Kidney (tissue), 14 donors: Measurements from ENCODE around the gene KRT7. TPM values are rescaled to one million over a fixed set of nuclear protein-coding genes. Genes with fewer than 3 reads are reported as not detected.

Experiments used
- DNase-seq, 5 donors: peaks; one replicate each; pipeline ENCODE4 v3.0.0-alpha.2; 2013 to 2020
- FAIRE-seq: peaks from 2 replicates; lab custom pipeline; 2012; peaks lifted over from hg19 to GRCh38; lab: Jason Lieb, UNC
- H3K27ac ChIP-seq, 2 donors: one replicate each; pipeline ENCODE4 v1.7.0; 2013; ENCODE audit warnings: low read depth in 2 of 2, low read length in 2 of 2, inconsistent platforms in 1 of 2
- H3K27me3 ChIP-seq: one replicate; pipeline ENCODE4 v1.7.1; 2013; ENCODE audit warnings: low read length, inconsistent platforms; ENCODE audit not compliant: control insufficient read depth, insufficient read depth
- H3K36me3 ChIP-seq, 3 donors: one replicate each; pipeline versions ENCODE4 v1.7.0 to v1.7.1; 2013; ENCODE audit warnings: low read length in 3 of 3, control low read depth in 1 of 3, inconsistent platforms in 1 of 3; ENCODE audit not compliant: insufficient read depth in 3 of 3, control insufficient read depth in 2 of 3
- H3K4me1 ChIP-seq, 3 donors: one replicate each; pipeline versions ENCODE4 v1.7.0 to v1.7.1; 2013; ENCODE audit warnings: low read length in 3 of 3, inconsistent platforms in 1 of 3, low read depth in 1 of 3; ENCODE audit not compliant: control insufficient read depth in 2 of 3, insufficient read depth in 2 of 3
- H3K4me3 ChIP-seq, 3 donors: one replicate each; pipeline versions ENCODE4 v1.7.0 to v1.8.1; 2013; ENCODE audit warnings: low read length in 3 of 3, control low read depth in 1 of 3, inconsistent platforms in 1 of 3
- H3K9ac ChIP-seq, 3 donors: one replicate each; pipeline versions ENCODE4 v1.7.0 to v1.7.1; 2013; ENCODE audit warnings: low read length in 3 of 3, control low read depth in 1 of 3, inconsistent platforms in 1 of 3
- H3K9me3 ChIP-seq, 3 donors: one replicate each; pipeline versions ENCODE4 v1.7.0 to v1.7.1; 2013; ENCODE audit warnings: low read length in 3 of 3, control low read depth in 1 of 3, inconsistent platforms in 1 of 3; ENCODE audit not compliant: control insufficient read depth in 2 of 3, insufficient read depth in 1 of 3
- CTCF ChIP-seq: IDR thresholded peaks from 3 replicates; pipeline ENCODE4 v1.5.1; 2012; ENCODE audit warnings: mild to moderate bottlenecking, moderate library complexity, borderline replicate concordance; ENCODE audit not compliant: insufficient read depth; ENCODE audit errors: extremely low read depth
- intact Hi-C: fragments of 100-400 bp; cut with DNase I; formaldehyde crosslinking; loops from one replicate; pipeline ENCODE4 v1.11.1; 2022
- polyA plus RNA-seq: library from polyadenylated mRNA; stranded (reverse); fragments of 350-450 nt; fragmentation: Illumina TruSeq; extraction: RNeasy Lipid Tissue Mini Kit (QIAGEN cat#74804); gene quantifications from one replicate; pipeline ENCODE4 v1.2.3, GENCODE V29; 2014; ENCODE audit warnings: low read depth, low replicate concordance; ENCODE audit not compliant: insufficient read depth
- total RNA-seq: library from RNA; stranded (reverse); fragmentation: NEBNext Ultra II Directional; extraction: Animal tissue kit (Norgen Biotek cat#: 25700); gene quantifications from one replicate; pipeline ENCODE4 v1.2.1, GENCODE V29; 2021
- donor health status: control.
- donor health status: control.
- donor health status: control.
- donor health status: control.
- donor health status: control.
- donor health status: DM: yes; HTN: yes; CAD: no.
- donor health status: Normal renal cell carcinoma (clear cell type).

The KRT7 gene
- total and polyA plus RNA-seq, 2 donors from 2014 or later = 173 to 1,490 TPM

- Histone ChIP-seq H3K9ac (no peak overlapping the region), H3K4me1 (peaks cover 0 to 25% (median 13%) of the 10 kb centered on the region in 3 donors), H3K27ac (no peak overlapping the region), H3K4me3 (no peak overlapping the region), H3K9me3 (no peaks in the 10 kb centered on the region), H3K27me3 (no peaks in the 10 kb centered on the region), H3K36me3 (no peaks in the 10 kb centered on the region)
- DNase-seq = peak in 2 of 5 donors; percentile 35 to 66
- TF ChIP-seq CTCF = no peak
- intact Hi-C loops = no loop called here
- FAIRE-seq = no peak
Measured at GRCh38 chr12:52214421-52214802, 18.6 kb upstream of the KRT7 start.

GRCh38 chr12:52215587-52216031 lies 17.4 kb upstream of the KRT7 start:
- no peaks in the 10 kb centered on the region for H3K9me3 ChIP-seq
- TF ChIP-seq CTCF = no peak
- no peak overlapping the region for H3K27ac ChIP-seq
- no peaks in the 10 kb centered on the region for H3K36me3 ChIP-seq
- no peak overlapping the region for H3K4me3 ChIP-seq
- H3K9ac ChIP-seq = no peak overlapping the region
- intact Hi-C loops = no loop called here
- H3K4me1 ChIP-seq = peaks cover 0 to 25% (median 13%) of the 10 kb centered on the region in 3 donors
- H3K27me3 ChIP-seq = no peaks in the 10 kb centered on the region
- FAIRE-seq = no peak
- peak in 2 of 5 donors; percentile 30 to 90 for DNase-seq

- H3K27me3 ChIP-seq = no peaks in the 10 kb centered on the region
- no peaks in the 10 kb centered on the region for H3K9me3 ChIP-seq
- intact Hi-C loops = no loop called here
- peaks cover 0 to 25% (median 13%) of the 10 kb centered on the region in 3 donors for H3K4me1 ChIP-seq
- no peak overlapping the region for H3K9ac ChIP-seq
- TF ChIP-seq CTCF = no peak
- DNase-seq (no peak), FAIRE-seq (no peak)
- H3K36me3 ChIP-seq = no peaks in the 10 kb centered on the region
- no peak overlapping the region for H3K4me3 ChIP-seq
- H3K27ac ChIP-seq = no peak overlapping the region
Measured at GRCh38 chr12:52216100-52216499, 16.9 kb upstream of the KRT7 start.

- peak in 1 of 5 donors; percentile 78 for DNase-seq
- no peaks in the 10 kb centered on the region for H3K36me3 ChIP-seq
- no peak overlapping the region for H3K4me3 ChIP-seq
- no peaks in the 10 kb centered on the region for H3K27me3 ChIP-seq
- no peak overlapping the region for H3K9ac ChIP-seq
- FAIRE-seq = no peak
- no peaks in the 10 kb centered on the region for H3K9me3 ChIP-seq
- peaks cover 0 to 25% (median 13%) of the 10 kb centered on the region in 3 donors for H3K4me1 ChIP-seq
- TF ChIP-seq CTCF = no peak
- H3K27ac ChIP-seq = peak overlapping the region in 1 of 2 donors; percentile 4
- intact Hi-C loops = no loop called here
Measured at GRCh38 chr12:52216807-52217206, 16.2 kb upstream of the KRT7 start.
